OCI-LY7 (cell line): ENCODE results near the gene COQ5.

ENCODE experiments used
- CTCF ChIP-seq: fragments of 200-600 bp; sonication (generic); conservative IDR thresholded peaks from 2 replicates; pipeline ENCODE4 v1.5.1; 2014; ENCODE audit warnings: mild to moderate bottlenecking, antibody characterized with exemption, low read length, moderate library complexity, mixed read lengths
- EZH2phosphoT487 ChIP-seq: fragments of 200-600 bp; sonication (generic); IDR thresholded peaks from 2 replicates; pipeline ENCODE4 v1.6.1; 2018; ENCODE audit warnings: low read depth, borderline replicate concordance, mild to moderate bottlenecking, mixed run types, antibody characterized with exemption, low read length, moderate library complexity, mixed read lengths

DNA sequence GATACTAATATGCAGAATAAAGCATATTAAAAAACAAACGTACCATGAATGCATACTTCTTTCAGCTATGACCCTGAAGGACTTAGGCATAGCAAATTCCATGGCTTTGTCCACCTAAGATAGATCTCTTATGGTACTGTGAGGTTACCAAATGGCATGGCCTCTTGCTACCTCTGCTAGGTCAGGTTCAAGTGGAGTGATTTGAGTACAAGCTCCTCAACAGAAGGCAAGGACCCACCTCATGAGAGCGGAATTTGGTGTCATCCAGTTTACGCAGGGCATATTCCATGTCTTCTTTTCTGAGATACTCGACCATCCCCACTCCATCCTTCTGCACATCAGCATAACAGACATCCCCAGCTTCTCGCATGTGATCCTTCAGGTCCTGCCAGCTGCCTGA, 65.2 kb downstream of the COQ5 start:
- TF ChIP-seq CTCF (no peak), EZH2phosphoT487 (no peak)
